Dermis microvascular lymphatic vessel endothelial cell (primary cell): ENCODE measurements around the gene B4GALNT2. TPM values are rescaled to one million over a fixed set of nuclear protein-coding genes. Genes with fewer than 3 reads are reported as not detected.
"Not testable (repeated sequence)": the region's sequence is repeated elsewhere in the genome, so short reads cannot be mapped to it uniquely, and the experiment has no call there.

Experiments used
- DNase-seq, 2 donors: peaks; one replicate each; pipeline versions ENCODE4 v3.0.0 to v3.0.0-alpha.2; 2010; ENCODE audit warnings: low read depth in 2 of 2
- total RNA-seq: library from RNA; depleted of rRNA; stranded (reverse); fragments of >200 nt; gene quantifications from 2 replicates; pipeline ENCODE4 v1.2.1, GENCODE V29; 2014

Gene B4GALNT2
- total RNA-seq = under 0.01 TPM in 1 of 2 replicates, not detected in the other

GRCh38 chr17:49132699-49133364 is at the start of gene B4GALNT2:
Gene B4GALNT2 (plus strand): TSS chr17:49132769. CDS start chr17:49132793, 24 bp downstream.
- DNase-seq = no peak

- not testable (repeated sequence) for DNase-seq
Measured at GRCh38 chr17:49085046-49085445, 47.5 kb upstream of the B4GALNT2 start.

GRCh38 chr17:49085565-49086315 is 46.8 kb upstream of the B4GALNT2 start:
- DNase-seq = no peak

- DNase-seq = no peak
Measured at GRCh38 chr17:49086316-49086605, 46.3 kb upstream of the B4GALNT2 start.

GRCh38 chr17:49086649-49087048 is 45.9 kb upstream of the B4GALNT2 start:
- DNase-seq = no peak

- DNase-seq = no peak
Measured at GRCh38 chr17:49089094-49089493, 43.5 kb upstream of the B4GALNT2 start.

- DNase-seq = no peak
Measured at GRCh38 chr17:49090878-49091594, 41.5 kb upstream of the B4GALNT2 start.

- no peak for DNase-seq
Measured at GRCh38 chr17:49093131-49093530, 39.4 kb upstream of the B4GALNT2 start.

- DNase-seq = no peak
Measured at GRCh38 chr17:49100601-49101000, 32.0 kb upstream of the B4GALNT2 start.

GRCh38 chr17:49101054-49101534 is 31.5 kb upstream of the B4GALNT2 start:
- DNase-seq = no peak

- DNase-seq = not testable (repeated sequence)
Measured at GRCh38 chr17:49103360-49103759, 29.2 kb upstream of the B4GALNT2 start.

GRCh38 chr17:49104511-49105074 is 28.0 kb upstream of the B4GALNT2 start:
- no peak for DNase-seq

- no peak for DNase-seq
Measured at GRCh38 chr17:49106321-49107210, 26.0 kb upstream of the B4GALNT2 start.

GRCh38 chr17:49107211-49107557 is 25.4 kb upstream of the B4GALNT2 start:
- no peak for DNase-seq

- DNase-seq = no peak
Measured at GRCh38 chr17:49108318-49108717, 24.3 kb upstream of the B4GALNT2 start.

- DNase-seq = no peak
Measured at GRCh38 chr17:49110509-49110908, 22.1 kb upstream of the B4GALNT2 start.

GRCh38 chr17:49111934-49112333 is 20.6 kb upstream of the B4GALNT2 start:
- no peak for DNase-seq

- no peak for DNase-seq
Measured at GRCh38 chr17:49112936-49113335, 19.6 kb upstream of the B4GALNT2 start.

- DNase-seq = no peak
Measured at GRCh38 chr17:49114703-49115102, 17.9 kb upstream of the B4GALNT2 start.

- no peak for DNase-seq
Measured at GRCh38 chr17:49117587-49118230, 14.9 kb upstream of the B4GALNT2 start.

GRCh38 chr17:49120166-49120565 is 12.4 kb upstream of the B4GALNT2 start:
- DNase-seq = no peak
